HL-60/S4 treated with phorbol 12-myristate 13-acetate at 8.2 ng/mL for 4 days and 3 days (cell line): ENCODE results near the gene SMC6.

Experiments used
- in situ Hi-C: fragments of 300-500 bp; cut with MboI; formaldehyde crosslinking; loops from 2 replicates; pipeline ENCODE4 v1.15.0; 2022; ENCODE audit warnings: low sequenced_read_pairs

Gene SMC6

DNA sequence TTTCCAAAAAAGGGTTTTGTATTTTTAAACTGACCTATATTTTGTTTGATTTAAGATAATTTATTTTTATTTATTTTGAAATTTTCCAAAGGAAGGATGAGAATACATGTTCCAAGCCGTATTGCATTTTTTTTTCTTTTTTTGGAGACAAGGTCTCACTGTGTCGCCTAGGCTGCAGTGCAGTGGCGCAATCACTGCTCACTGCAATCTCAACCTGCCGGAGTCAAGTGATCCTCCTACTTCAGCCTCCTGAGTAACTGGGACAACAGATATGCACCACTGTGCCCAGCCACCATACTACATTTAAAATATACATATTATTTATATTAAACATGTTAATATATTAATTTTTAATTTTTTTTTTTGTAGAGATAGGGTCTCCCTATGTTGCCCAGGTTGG is 15.3 kb upstream of the SMC6 start:
- in situ Hi-C loops = no loop called here

DNA sequence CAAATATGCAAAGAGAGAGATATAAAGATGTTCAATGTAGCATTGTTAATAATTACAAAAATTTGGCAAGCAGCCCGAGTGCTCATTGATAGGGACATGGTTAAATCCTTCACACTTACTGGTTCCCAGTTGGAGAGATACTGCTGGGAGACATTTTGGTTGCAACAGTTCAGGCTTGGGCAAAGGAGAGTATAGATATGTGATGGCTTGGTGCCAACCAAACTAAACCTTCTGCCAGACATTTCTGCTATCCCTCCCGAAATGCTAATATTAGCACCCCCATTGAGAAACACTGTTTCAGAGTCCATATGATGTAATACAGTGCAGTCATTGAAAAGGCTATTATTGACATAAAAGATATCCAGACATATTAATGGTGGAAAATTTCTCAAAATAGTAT is 11.8 kb upstream of the SMC6 start:
- in situ Hi-C loops = no loop called here

DNA sequence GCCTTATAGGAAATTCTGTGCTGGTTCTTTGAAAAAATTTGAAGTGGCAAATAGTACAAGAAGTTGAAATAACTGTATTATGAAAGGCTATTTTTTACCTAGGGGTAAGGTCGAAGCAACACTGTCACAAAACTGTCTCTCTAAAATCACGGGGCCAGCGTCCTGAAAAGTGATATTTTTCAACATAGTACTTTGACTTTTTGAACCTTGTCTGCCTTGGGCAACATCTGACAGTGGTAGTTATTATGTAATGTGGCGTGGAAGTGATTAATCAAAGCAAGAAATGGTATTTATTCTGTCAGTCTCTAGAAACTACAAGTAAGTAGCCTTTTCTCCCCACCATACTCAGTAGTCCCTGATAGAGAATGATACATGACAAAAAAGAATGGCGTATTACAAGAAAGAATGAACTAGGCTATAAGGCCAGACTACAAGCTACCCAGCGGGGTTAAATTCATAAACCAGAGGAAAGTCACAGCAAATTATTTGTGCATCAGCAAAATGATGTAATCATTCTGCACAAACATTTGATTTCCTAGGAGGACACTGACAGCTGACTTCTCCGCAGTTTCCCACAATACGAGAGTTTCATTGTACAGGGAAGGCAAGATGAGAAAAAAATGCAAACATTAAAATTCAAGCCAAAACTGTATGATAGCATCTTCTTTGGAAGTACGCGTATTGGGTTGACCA is 10.2 kb upstream of the SMC6 start:
- in situ Hi-C loops = no loop called here

DNA sequence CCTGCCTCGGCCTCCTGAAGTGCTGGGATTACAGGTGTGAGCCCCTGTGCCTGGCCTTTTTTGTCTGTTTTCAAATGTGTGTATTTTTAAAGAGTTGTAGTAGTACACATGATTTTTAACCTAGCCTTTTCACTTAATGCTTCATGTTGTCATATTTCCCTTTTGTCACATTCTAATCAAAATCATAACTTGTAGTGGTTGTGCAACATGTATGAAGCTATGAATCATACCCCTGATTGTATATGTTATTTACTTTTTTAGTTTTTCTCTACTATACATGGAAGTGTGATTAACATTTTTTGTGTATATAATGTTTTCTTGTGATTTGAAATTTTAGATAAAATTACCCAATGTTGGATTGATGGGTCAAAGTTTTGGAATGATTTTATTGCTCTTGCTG is 8.8 kb upstream of the SMC6 start:
- in situ Hi-C loops = no loop called here

DNA sequence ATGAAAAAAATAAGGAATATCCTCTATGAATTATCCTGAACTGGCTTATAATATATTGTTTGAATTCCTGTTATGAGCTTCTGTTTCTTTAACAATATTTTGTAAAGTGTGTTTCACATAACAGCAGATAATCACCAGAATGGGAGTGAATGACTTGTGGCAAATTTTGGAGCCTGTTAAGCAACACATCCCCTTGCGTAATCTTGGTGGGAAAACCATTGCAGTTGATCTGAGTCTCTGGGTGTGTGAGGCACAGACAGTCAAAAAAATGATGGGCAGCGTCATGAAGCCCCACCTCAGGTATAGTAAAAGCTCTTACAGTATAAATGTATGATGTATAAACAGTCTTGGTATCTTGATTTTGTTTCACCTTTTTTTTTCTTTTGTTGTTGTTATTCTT is 6.2 kb upstream of the SMC6 start:
- in situ Hi-C loops = no loop called here

DNA sequence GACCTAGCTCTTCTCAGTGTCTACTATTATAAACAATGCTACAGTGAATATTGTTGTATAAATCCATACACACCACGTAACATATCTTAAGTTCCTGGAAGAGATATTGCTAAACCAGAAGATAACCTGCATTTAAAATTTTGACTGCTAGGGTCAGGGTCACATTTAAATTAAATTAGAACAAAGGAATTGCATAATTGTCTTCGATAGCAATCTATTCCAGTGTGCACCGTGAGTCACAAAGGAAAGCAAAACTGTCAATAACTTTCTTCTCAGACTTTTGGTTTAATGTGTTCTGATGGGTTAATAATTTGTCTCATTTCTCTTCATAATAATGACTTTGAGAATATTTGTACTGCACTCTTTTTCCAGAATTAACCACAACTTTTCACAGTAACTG is 4.5 kb upstream of the SMC6 start:
- in situ Hi-C loops = no loop called here

DNA sequence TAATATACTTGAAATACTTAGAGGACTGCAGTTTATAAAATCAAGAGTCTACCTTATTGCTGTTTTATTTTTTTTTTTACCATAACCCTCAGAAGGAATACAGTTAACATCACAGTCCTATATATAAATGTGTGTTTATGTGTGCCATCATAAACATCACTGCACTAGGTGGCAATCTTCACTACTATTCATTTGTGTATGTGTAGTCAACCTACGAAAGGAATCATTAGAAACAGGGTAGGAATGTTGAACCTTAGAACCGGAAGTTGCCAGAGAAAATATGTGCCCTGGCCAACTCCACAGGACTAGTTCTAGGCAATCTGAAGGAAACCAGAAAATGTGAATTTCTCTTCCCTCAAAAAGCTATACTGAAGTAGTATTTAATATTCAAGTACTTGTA is 3.7 kb upstream of the SMC6 start:
- in situ Hi-C loops = no loop called here

DNA sequence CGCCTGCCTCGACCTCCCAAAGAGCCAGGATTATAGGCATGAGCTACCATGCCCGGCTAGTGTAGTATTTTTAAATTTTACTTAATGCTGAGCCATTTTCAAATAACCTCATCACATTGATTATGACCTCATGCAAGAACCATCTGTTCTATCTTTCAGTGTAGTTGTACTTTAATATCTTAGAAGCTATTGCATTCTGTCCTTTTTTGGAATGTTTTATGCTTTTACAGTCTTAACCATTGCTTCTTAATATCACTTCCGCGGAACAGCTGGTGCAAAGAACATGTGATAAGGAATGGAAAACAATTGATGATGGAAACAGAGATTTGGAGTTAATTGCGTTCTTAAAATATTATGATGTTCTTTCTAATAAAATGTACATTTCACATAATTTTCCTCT is 3.1 kb upstream of the SMC6 start:
- in situ Hi-C loops = no loop called here

DNA sequence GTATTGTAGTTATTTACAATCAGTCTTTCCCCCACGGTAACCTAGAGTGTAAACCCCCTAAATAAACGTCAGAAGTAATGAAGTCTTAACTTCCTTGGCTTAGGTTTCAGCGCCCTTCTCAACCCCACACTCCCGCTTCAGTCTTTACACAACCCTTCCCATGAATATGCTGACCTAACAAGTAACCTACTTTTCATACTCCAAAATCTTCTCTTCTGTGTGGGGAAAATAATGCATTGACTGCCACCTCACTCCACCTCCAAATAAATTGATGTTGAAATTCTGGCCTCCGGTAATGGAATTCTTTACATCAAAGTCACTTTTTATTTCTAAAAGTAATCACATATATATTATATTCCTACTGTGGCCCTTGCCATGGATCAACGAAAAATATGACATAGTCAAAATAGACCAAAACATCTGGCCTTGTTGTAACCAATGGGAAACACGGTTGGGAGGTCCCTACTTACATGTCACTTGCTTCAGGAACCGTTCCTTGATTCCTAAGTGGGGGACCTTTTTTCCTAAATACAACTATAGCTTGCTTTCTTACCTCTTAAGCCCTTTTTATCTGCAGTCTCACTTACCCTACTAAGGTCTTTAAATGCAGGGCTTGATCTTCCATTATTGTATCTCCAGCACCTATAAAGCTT is 1.3 kb upstream of the SMC6 start:
- in situ Hi-C loops = no loop called here

DNA sequence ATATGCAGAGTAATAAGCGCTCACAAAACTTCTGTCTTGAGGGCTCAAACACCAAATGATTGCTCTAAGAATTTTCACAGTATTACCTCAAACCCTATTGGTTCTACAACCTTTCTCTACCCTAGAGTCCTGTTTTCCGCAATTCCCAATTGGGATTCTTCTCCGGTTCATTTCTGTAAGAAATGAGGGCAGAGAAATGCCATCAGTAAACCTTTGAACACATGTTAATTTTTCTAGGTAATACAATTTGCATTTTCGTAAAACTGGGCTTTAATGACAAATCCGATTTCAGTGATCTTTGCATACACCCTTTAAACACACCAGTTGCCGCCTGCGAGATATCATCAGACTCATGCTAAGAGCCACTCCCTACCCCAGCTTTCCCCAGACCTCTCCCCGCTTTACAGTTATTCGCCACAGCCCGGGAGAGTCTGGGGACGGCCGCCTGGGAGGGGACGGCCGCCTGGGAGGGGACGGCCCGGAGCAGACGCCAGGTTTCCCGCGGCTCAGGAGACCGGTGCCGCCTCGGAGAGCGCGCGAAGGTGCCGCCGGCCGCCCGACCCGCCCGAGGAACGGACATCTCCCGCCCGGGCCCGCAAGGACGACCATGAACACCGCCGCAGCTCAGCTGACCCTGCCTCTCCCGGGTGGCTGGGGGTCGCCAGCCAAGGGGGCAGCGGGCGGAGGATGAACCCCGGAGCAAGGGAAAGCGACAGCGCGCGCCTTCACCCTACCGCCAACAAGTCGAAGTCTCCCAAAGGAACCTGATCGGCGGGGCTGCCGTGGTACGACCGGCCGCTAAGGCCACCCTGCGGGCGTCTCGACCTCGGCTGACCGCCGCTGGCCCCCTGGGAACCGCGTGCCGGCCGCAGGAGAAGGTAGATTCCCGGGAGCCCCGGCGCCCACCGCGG is 463 bp downstream of the SMC6 start:
- in situ Hi-C loops = no loop called here

DNA sequence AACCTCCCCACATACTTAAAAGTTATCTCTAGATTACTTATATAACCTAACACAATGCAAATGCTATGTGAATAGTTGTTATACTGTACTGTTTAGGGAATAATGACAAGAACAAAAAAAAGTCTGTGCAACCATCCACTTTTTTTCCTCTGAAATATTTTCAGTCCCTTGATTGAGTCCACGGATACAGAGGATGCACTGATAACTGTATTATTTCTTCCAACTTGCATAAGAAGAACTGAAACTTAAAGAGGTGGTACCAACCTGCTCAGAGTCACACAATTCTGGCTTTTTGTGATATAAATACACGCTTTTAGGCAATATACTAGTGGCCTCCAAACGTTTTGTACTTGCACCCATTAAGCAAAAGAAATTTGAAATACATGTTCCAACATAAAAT is 1.4 kb downstream of the SMC6 start:
- in situ Hi-C loops = no loop called here

DNA sequence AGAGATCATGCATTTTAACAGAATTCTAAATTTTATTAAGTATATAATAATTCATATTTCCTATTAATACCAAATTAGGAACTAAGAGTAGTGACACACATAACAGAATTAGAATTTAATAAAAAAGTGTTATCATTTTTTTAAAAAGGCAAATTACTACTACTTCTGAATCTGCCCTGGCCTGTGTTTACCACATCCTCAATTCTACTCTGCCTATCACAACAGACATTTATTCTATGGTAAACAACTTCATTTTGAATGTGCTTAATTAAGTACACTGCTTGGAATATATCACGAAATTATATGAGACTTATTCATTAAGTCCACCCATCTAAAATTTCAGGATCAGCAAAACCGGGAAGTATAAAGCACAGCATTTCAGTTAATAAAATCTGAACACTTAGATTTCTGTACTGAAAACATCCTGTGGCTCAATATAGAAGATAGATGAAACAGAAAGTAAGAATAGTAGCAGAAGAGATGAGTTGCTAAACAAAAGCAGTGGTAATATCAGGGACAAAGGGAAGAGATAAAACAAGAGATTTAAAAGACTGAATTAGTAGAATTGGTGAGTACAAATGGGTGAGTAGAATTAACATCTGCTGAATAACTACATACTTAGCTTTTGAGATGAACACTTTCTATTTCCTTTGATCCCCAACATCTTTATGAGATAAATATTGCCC is 3.7 kb downstream of the SMC6 start:
- in situ Hi-C loops = no loop called here

DNA sequence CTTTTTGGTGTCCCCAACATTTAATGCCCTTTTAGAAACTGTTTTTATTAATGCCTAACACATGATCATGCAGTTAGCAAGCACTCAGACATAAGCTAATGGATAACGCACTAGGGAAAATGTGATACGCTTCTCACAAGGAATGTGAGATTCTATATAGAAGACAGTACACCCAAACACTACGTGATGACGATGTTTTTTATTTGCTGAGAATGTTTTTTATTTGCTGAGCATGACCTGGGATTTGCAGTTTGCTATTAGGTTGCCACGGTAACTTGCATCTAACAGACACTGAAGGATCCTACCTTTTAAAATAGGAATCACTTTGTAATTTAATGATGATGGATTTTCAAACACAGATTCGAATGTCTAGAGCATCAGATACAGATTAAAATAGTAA is 4.9 kb downstream of the SMC6 start:
- in situ Hi-C loops = no loop called here

DNA sequence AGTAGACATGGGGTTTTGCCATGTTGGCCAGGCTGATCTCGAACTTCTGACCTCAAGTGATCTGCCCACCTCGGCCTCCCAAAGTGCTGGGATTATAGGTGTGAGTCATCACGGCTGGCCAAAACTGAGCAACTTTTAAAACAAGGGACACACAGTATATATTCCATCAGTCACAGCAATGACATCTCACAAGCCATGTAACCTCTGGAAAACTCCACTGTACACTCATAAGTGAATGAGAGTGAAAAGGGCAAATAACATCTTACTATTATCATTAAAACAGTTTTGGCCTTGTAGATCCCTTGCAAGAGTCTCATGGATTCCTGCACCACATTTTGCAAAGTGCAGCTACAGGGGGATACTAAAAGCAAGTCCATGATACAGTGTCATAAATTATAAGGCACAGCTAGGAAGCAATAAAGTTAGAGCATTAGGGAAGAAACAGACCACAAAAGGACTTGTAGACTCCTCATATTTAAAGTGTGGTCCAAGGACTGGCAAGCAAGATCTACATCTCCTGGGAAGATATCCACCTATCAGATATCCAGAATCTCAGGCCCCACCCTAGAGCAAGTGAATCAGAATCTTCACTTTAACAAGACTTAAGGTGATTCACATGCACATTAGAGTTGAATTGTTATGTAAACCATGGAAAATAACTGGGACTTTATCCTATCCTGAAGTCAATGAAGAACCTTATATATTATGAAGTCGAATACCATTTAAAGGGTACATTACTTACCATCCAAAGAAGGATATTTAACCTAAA is 5.7 kb downstream of the SMC6 start:
- in situ Hi-C loops = no loop called here

DNA sequence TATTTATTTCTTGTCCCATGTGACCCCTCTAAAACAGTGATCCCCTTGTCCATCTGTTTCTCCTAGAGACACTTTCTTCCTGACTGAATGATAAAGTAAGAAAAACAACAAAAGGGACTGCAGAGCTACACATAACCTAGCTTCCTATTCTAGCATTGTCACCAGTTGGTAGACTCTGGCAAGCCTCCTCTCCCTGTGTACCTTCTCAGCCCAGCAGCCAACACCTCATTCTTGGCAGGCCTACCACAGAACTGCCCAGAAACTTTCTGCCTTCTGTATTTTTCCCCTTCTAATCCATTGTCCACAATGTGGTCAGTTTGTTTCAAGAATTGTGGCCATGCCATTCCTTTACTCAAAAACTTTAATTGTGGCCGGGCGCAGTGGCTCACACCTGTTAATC is 13.4 kb downstream of the SMC6 start:
- in situ Hi-C loops = no loop called here

DNA sequence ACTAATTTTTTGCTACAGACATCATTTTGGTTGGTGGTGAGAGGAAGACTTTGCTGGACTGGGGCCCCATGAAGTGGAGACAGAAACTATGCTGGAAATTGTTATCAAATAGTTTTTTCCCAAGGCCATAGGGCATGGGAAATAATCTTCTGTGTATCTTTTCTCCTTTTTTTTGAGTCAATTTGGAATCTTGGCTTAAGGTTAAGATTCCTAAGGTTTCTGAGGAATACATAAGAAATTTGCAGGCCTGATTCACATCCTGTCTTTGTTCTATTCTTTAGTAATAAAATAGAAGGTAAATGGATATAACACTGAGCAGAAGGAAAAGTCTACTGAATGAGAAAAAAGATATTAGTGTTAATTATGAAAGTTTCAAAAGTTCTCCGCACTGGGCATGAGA is 16.6 kb downstream of the SMC6 start:
- in situ Hi-C loops = no loop called here

DNA sequence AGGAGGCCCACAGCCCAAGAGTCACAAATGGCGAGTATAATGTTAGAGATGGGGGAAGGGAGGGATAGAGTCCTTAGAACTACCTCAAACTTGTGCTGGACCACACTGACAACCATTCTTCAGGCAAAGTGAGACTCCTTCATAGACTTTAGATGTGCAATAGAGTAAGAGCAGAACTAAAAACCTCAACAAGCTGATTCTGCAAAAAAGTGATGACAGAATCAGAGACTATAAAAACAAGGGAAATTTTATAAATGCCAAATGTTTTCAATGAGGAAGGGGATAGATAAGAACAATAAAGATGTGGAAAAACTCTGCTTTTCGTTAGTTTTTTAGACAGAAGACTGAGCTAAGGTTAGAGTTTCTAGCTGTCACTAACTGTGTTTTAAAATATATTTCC is 17.7 kb downstream of the SMC6 start:
- in situ Hi-C loops = no loop called here

DNA sequence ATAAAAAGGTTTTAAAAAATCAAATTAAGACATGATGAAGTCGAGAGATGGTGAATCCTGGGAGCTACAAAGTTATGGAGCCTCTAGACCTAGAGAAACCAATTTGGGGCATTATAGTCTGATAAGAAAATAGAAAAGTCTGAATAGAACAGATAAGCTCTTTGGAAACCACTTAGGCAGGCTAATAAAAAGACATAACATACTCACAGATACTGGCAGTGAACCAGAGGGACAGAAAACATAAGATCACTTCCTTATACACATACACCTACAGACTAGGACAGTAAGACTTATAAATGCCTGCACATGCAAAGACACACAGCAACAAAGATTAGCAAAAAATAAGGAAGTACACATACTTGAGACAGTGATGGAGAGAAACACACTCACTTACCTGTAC is 20.0 kb downstream of the SMC6 start:
- in situ Hi-C loops = no loop called here

DNA sequence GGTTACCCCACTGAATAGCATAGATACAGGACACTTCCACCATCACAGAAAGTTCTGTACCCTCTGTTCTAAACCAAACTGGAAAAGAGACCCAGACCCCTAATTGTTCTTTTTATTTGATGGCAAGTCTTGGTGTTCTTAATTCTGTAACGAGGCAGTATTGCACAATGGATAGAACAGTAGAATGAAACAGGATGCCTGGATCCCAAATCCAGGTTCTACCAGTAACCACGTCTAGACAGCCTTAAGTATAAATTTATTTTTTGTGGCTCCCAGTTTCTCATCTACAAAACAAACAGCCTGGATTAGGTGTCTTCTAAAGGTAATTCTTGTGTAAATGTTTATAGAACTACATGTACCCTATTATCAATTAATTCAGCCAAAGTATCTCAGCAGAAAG is 23.7 kb downstream of the SMC6 start:
- in situ Hi-C loops = no loop called here

DNA sequence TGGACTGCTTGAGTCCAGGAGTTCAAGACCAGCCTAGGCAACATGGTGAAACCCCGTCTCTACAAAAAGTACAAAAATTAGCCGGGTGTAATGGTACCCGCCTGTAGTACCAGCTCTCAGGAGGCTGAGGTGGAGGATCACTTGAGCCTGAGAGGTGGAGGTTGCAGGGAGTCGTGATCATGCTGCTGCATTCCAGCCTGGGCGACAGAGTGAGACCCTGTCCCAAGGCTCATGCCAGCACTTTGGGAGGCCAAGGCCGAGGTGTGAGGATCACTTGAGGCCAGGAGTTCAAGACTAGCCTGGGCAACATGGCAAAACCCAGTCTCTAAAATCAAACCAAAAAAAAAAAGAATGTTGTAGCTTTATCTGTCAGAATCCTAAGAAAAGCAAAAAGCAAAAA is 25.4 kb downstream of the SMC6 start:
- in situ Hi-C loops = no loop called here
